SK-MEL-5 (cell line): ENCODE results near the gene SOX6. TPM values are rescaled to one million over a fixed set of nuclear protein-coding genes. Genes with fewer than 3 reads are reported as not detected.
"Not testable (repeated sequence)": the region's sequence is repeated elsewhere in the genome, so short reads cannot be mapped to it uniquely, and the experiment has no call there.

Source experiments
- DNase-seq: peaks from one replicate; pipeline ENCODE4 v3.0.0-alpha.2; 2016; ENCODE audit warnings: low read depth, low spot score
- in situ Hi-C: cut with HindIII; loops from 2 replicates; pipeline ENCODE4 v1.10.0; 2016; ENCODE audit warnings: low sequenced_read_pairs, high pct_unique_total_duplicates, low pct_unique_long_range_greater_than_20kb
- polyA plus RNA-seq, 2 experiments: library from polyadenylated mRNA; depleted of rRNA; stranded (reverse); fragments of >200 nt; gene quantifications; 2 replicates each; pipeline ENCODE4 v1.2.3, GENCODE V29; 2015
- total RNA-seq: library from RNA; depleted of rRNA; stranded (reverse); fragments of >200 nt; shearing (Covaris generic); gene quantifications from 2 replicates; pipeline ENCODE4 v1.2.3, GENCODE V29; 2014; rRNA removed

Gene SOX6
- total RNA-seq: 83.2 and 84.9 TPM in 2 replicates
- 32.2 and 52.1 TPM in 2 replicates for polyA plus RNA-seq (2015; cell fraction: cytosol; rRNA removed)
- 54.4 and 56.4 TPM in 2 replicates for polyA plus RNA-seq (2015; cell fraction: nucleus; rRNA removed)

- in situ Hi-C loops: no loop called here
- DNase-seq: peak; percentile 96
These were observed at the start of gene SOX6 for GRCh38 chr11:16356057-16356760. TSS of gene SOX6 (minus strand) at chr11:16356546. CDS start at chr11:16341248, 15,298 bp downstream.

GRCh38 chr11:16404781-16405285 lies 48.5 kb upstream of the SOX6 start:
- in situ Hi-C loops: no loop called here
- DNase-seq: peak; percentile 52

- DNase-seq: no peak
- in situ Hi-C loops: no loop called here
These were observed 47.5 kb upstream of the SOX6 start for GRCh38 chr11:16403851-16404250.

GRCh38 chr11:16403448-16403803 lies 47.1 kb upstream of the SOX6 start:
- no peak for DNase-seq
- in situ Hi-C loops: no loop called here

GRCh38 chr11:16402654-16403447 lies 46.5 kb upstream of the SOX6 start:
- DNase-seq: peak; percentile 94
- in situ Hi-C loops: no loop called here

GRCh38 chr11:16397390-16397789 lies 41.0 kb upstream of the SOX6 start:
- in situ Hi-C loops: no loop called here
- no peak for DNase-seq

GRCh38 chr11:16395601-16396000 lies 39.3 kb upstream of the SOX6 start:
- no peak for DNase-seq
- in situ Hi-C loops: no loop called here

- in situ Hi-C loops: no loop called here
- no peak for DNase-seq
These were observed 38.6 kb upstream of the SOX6 start for GRCh38 chr11:16394947-16395346.

GRCh38 chr11:16393340-16393739 lies 37.0 kb upstream of the SOX6 start:
- in situ Hi-C loops: no loop called here
- no peak for DNase-seq

GRCh38 chr11:16392616-16393015 lies 36.3 kb upstream of the SOX6 start:
- DNase-seq: no peak
- in situ Hi-C loops: no loop called here

- DNase-seq, in situ Hi-C loops: not testable (repeated sequence)
These were observed 34.5 kb upstream of the SOX6 start for GRCh38 chr11:16390826-16391225.

- in situ Hi-C loops: no loop called here
These were observed 28.8 kb upstream of the SOX6 start for GRCh38 chr11:16385099-16385498.

GRCh38 chr11:16382638-16383380 lies 26.5 kb upstream of the SOX6 start:
- DNase-seq: no peak
- in situ Hi-C loops: no loop called here

More at GRCh38 chr11:16385099-16385498, 28.8 kb upstream of the SOX6 start:
- DNase-seq: no peak

GRCh38 chr11:16382186-16382585 lies 25.8 kb upstream of the SOX6 start:
- in situ Hi-C loops: no loop called here
- no peak for DNase-seq

GRCh38 chr11:16380941-16381568 lies 24.7 kb upstream of the SOX6 start:
- DNase-seq: no peak
- in situ Hi-C loops: no loop called here

- in situ Hi-C loops: no loop called here
- no peak for DNase-seq
These were observed 22.6 kb upstream of the SOX6 start for GRCh38 chr11:16378906-16379305.

GRCh38 chr11:16377746-16378145 lies 21.4 kb upstream of the SOX6 start:
- in situ Hi-C loops: no loop called here
- no peak for DNase-seq
